GM18519 (cell line): ENCODE results near the gene ZNF185.

Experiments
- ATAC-seq: cut with Tn5 transposase; IDR thresholded peaks from one replicate; pipeline ENCODE4 v1.9.1; 2021; ENCODE audit warnings: mild to moderate bottlenecking, moderate library complexity; ENCODE audit not compliant: unreplicated experiment, low FRiP score

The ZNF185 gene

DNA sequence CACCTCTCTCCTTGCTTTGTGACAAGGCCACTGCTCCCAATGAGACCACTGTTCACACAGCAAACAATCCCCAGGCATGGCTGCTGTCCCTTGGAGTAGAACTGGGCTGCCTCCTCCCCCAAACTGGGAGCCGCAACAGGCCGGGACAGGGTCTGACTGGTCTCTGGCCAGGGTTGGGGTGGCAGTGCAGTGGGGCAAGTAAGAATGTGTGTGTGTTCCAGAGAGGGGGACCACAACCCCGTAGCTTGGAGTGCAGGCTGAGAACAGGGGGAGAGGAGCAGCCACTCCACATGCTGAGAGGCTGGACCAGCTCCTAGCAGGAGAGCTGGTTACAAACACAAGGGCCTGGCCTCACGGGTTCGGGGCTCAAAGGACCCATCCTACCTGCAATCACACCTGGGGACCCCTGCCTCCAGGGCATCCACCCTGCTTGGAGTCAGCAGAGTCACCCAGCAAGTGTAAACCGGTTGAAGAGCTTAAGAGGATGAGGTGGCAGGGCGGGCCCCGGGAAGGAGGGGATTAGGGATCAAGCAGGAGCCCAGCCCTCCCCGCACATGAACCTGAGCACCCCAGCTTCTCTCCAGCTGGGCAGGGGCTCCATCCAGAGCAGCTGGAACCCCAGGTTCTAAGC is 3.8 kb upstream of the ZNF185 start:
- ATAC-seq, result no peak

DNA sequence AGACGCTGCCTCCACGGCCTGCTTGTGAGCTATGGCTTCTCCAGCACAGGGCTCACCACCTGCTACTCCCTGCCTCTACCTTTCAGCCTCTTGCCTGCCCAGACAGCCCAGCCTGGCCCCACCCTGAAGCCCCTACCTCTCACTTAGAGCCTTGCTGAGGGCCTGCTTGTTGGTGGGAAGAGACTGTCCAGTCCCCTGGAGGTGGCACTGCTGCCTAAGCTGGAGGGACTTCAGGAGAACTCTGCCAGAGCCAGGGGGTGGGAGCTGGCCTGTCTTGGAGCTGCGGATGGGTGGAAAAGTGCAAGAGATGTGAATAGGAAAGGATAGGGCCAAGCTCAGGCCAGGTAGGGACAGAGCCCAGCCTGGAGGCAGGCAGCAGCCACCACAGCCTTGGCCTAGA is 2.7 kb upstream of the ZNF185 start:
- ATAC-seq, result no peak

DNA sequence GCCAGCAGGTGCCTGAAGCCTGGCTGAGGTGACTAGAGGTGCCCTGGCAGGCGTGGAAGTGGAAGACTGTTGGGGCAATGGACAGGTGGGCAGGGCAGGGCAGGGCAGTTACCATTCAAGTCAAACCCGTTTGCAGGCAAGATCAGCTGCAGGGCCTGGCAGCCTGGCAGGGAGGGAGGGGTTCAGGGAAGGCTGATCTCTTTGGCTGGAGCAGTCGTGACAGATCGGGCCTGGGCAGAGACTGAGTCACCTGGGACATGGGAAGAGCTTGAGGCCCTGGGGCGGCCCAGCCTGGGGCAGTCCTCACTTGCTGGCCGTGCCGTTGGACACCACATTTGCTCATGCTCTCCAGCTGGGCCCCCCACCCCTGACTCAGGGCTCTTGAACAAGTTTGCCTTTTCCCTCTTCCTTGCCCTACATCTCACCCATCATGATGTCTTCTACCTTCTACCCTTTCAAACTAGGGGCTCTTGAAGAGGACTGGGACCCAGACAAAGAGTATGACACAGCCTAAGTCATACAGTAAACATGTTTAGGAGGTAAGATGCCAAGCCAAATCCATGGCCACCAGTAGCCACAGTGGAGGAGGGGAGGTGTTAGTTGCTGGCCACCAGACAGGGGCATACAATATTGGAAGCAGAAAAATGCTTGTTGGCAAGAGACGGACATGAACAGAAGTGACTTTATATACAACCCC is 2.0 kb upstream of the ZNF185 start:
- no peak for ATAC-seq

DNA sequence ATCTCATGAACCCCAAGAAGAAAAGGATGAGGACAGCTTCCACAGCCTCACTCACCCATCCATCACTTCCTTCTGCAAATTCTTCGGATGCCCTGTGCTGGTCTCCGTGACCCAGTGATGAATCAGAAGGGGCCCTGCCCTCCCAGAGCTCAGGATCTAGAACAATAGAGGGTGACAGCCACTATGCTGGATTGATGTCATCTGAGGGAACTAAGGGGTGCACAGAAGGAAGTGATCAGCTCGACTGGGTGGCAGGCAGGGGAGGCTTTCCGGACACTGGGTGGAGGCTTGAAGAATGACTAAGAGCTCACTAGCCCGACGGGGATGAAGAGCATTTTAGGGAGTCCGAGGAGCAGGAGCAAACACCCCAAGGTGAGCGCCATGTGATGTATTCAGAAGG is 1.4 kb upstream of the ZNF185 start:
- no peak for ATAC-seq

DNA sequence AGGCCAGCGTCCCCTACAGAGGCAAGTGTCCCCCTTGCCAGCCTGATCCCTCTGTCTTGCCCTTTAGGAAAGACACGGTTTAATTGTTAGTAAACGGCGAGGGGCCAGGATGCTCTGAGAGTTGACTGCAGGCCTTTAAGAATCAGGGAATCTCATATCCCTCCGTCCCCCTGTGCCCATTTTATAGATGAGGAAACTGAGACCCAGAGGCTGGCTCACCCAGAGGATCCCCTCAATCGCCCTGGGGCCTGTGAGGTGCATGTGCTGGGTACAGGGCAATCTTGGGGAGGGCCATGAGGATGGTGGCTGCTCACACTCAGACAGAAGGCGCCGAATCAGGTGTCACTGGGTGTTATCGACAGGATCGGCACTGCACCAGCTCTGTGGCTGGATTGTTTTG is 575 bp downstream of the ZNF185 start:
- no peak for ATAC-seq

DNA sequence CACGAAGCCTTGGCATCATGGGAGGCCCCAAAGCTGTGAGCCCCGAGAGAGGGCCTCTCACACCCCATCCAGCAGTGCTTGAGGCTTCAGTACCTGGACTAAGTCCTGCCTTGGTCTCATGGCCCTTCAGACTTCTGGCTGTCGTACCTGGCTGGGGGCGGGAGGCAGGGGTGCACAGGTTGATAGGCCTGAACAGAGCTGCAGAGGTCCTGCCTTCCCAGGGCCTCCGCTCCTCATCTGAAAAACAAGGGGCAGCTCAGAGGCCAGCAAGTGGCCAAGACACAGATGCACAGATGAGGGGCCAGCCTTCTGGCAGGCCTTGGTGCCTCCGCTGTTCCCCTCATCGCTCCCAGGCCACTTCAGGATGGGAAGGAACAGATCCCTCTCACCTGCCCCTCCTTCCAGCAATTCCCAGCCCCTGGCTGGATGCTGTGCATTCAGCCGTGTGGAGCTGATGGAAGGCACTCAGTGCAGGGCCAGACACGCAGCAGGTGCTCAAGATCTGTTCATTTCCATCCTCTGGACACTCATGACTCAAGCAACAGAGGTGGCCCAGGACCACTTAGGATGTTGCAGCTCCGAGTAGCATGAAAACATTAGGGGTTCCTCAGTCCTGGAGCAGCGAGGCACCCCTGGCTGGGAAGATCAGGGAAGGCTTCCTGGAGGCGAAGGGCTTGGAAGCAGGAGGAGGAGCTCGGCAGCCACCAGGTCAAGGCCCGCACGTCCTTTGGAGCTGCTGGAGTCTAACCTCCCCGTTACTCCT is 1.4 kb downstream of the ZNF185 start:
- ATAC-seq, result no peak

DNA sequence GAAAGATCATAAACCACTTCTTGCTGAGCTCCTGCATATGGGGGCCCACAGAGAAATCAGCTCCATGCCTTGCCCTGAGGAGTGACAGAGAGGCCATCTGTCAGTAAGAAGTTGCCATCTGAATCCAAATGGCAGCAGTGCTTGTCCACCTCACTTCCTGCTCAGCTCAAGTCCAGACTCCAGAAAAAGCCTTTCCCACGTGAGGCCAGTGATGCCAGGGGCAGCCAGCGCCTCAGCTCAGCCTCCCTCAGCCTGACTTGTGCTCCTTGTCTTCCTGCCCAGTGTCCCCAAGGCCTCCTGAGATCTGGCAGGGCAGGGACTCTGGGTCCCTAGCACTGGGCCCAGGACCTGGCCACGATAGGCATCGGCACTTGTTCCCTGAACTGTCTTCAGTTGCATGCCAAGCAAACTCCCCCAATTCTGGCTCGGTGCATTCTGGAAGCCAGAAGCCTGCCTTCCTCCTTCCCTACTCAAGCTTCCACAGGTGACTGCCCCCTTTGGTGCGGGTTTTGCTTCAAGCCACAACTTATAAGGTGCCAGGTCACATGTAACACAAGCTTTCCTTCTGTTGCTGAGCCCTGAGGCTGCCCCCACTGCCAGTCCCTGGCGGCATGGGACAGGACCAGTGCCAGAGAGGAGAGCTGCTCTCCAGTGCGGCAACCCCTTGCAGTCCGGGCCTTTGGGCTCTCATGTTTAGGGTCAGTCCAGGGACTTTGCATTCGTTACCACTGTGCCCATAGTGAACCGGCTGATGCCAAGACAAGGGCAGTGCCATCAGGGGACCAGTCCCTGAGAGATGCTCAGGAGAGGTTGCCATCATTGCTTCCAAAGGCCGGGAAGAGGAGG is 2.2 kb downstream of the ZNF185 start:
- no peak for ATAC-seq

DNA sequence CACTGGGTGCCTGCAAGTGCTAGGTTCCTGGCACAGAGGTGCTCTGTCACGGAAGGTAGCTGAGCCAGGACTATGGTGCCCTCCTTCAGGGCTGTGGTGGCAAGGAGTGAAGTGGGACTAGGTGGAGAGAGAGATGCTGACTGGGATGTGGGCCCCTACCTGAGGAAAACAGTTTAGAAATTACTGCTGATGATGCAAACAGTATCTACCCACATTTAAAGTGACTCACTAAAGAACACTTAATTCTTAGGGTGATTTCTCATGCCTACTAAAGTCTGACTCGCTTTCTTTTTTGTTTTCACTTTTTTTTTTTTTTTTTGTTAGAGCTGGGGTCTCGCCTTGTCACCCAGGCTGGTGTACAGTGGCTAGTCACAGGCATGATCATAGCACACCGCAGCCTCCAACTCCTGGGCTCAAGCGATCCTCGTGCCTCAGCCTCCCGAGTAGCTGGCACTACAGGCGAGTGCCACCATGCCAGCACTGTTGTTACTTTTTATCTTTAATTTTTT is 3.1 kb downstream of the ZNF185 start:
- ATAC-seq, result no peak

DNA sequence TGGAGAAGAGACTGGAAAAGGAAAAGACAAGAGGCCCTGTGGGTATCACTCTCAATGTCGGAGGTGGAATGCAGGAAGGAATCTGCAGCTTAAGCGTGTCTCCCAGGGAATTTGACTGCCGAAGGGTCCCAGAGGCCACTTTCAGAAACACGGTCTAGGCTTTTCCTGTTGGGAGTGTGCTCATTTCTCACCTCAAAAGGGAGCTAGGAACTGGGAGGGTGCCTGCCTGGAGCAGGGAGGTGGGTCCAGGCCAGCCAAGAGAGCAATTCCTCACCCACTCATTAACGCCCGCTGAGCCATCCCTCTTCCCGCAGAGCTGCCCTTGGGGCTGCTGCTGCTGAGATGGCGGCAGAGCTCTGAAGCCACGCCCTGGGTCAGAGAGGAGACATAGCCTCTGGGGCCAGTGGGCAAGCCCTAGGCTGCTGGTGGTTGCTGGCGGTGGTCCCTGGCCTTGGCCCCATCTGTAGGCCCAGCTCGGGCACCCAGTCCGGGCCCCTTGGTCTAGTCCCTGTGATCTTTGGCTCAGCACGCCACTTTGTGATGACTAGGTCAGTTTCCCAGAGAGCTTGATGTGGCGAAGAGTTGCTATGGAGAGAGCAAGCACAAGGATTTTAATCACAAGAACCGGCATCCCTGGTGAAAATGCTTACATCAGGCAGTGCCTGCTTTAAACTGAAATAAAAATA is 4.1 kb downstream of the ZNF185 start:
- no peak for ATAC-seq

DNA sequence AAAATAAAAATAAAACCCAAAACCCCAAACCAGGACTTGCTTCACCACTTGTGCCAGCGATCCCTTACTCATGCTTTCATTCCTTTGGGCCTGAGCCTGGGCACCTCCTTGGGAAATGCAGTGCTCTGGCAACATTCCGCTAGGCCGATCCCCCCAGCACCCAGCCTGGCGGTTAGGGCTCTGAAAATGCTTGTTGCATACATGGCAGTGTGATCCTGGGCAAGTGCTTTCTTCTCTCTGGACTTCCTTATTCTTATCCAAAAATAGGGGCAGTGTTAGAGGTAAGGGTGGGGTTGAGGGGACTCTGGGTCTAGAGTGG is 4.6 kb downstream of the ZNF185 start:
- no peak for ATAC-seq

DNA sequence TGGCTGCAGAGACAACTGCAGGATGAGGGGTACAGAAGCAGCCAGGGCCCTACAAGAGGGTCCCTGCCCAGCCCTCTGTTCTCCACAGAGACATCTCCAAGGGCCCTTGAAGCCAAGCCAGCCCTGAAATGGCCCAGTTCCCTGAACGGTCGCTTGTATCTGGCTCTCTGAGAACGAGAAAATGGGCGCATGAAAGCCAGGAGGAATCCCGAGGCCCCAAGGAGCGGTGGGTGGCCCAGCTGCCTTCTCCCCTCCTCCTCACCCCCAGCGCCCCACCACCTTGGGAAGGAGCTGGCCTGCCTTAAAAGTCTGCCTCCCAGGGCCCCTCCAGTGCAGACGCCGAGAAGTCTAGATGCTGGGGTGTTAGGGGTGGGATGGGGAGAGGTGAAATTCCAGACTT is 5.7 kb downstream of the ZNF185 start:
- no peak for ATAC-seq

DNA sequence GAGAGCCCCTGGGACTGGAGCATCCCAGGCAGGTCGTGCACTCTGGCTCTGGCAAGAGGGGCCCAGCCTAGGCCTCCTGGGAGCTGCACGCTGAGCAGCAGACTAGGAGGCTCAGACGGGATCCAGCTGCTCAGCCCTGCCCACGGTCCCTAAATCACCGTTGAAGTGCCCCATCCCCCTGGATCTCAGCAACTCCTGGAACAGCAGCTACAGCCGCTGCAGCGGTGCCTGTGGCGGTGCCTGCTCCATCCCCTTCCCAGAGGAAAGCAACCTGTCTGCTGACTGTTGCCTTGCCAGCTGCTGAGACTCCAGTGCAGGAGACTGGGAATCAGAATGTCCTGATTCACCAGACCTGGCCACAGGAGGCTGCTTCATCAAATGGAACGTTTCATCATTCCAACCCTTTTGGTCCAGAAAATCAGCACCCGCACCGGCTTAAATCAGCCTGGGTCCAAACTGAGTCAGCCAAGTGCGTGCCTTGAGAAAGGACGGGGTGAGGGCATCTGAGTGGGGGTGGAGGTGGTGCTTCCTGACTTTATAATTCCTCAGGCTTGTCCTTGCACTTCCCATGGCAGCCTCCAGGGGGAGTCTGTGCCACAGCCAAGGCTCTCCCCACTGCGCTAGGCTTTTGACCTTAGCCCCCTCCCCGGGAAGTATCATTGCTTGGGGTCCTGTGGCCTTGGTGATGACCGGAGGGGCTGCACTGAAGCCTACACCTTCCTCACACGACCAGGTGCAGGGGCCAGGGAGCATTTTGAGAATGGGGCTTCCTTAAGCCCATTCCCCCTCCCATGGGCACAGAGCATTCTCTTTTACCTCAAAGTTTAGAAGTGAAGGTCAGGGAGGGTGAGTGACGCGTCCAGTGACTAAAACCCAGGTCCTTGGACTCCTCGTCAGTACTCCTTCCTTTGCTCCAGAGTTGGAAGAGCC is 6.5 kb downstream of the ZNF185 start:
- ATAC-seq, result no peak

DNA sequence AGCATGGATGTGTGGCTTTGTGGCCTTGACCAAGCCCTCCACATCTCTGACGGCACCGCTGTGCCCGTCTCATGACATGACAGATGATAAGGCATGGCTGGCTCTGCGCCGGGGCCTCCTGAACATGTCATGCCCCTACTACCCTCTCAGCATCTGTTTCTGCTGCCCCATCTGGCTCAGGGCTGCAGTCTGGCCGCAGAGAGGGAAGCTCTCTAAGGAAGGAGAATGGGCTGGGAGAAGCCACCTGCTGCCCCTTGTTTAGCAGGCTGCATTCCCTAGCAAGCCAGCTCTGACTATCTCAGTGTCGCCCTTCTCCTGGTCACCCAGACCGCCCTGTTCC is 7.2 kb downstream of the ZNF185 start:
- no peak for ATAC-seq

DNA sequence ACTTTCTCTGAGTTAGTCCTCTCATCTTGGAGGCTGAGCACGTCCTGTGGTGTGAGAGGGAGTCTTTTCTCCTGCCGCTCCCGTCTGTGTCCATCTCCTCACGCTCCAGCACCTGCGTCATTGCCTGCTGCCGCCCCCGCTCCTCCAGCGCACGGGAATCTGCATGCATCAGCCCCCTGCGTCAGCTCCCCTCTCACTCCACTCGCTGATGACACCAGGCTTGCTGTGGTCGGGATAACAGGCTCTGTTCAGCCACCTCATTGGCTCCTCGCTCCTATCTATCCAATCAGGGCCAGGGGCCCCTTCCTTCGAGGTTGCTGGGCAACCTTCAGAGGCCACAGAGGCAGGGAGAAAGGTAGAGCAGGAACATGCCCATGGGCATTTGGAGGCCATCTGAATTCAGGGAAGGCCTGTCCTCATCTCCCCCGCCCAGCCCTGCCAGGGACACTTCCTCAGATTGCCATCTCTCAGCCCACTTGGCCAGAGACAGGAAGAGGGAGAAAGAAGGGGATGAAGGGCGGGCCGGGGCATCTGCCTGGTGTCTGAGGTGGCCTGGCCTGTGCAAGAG is 9.3 kb downstream of the ZNF185 start:
- no peak for ATAC-seq

DNA sequence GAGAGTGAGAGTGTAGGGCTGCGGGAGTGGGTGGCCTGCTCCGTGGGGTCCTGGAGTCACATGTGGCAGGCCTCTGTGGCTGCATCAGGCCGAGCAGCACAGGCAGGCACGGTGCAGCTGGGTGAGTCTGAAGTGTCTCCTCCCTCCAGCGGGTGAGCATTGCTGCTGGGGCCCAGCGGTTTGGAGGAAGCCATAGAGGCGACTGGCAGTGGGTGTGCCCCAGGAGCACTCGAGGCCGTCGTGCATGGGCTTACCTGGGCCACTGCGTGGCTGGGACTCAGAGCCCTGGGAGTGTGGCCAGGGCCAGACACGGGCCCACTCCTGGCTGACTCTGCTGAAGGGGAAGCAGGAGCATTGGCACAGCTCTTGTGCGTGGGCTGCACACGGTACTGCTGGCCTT is 10.6 kb downstream of the ZNF185 start:
- no peak for ATAC-seq

DNA sequence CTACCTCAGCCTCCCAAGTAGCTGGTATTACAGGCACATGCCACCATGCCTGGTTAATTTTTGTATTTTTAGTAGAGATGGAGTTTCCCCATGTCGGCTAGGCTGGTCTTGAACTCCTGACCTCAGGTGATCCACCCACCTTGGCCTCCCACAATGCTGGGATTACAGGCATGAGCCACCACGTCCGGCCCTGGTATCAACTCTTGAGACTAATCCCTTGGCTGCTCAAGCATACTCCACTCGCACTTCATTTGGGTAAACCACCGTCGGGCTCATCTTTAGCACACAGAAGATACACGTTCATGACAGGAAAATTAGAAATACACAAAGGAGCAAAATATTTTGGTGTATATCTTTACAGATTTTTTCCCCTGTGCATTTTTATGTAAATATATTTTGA is 12.2 kb downstream of the ZNF185 start:
- ATAC-seq, result peak; percentile 70

DNA sequence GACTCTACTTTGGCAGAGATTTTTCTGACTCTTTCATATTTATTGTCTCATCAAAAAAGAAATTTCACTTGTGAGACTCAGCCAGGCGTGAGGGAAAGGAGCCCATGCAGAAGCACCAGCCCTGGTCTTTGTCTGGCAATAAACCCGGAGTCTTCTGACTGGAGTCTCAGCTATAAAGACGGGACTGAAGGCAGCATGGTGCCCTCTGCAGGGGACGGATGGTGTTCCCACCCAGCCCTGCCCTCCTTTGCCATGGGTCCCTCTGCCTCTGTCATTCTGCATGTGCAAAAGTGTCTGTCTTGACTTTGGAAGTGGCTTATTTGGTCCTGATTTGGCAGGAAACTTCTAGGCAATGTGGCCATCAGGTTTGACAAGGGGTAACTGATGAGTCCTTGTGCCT is 14.2 kb downstream of the ZNF185 start:
- ATAC-seq, result no peak

DNA sequence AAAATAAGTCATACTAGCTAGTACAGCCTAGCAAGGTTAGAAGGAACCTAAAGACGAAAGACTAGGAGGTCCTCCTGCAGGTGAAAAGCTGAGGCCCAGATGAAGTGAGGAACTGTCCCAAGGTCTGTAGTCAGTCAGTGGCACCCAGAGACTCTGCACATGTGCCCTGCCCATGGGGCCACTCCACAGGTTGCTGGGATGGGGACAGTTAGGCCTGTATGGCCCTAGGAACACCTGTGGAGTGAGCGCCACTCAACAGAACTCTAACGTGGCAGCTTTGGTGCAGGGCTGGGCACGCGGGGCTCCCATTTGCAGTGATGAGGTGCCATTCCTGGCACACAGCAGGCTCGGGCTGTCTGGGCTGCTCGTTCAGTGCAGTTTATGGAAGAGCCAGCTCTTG is 14.8 kb downstream of the ZNF185 start:
- no peak for ATAC-seq

DNA sequence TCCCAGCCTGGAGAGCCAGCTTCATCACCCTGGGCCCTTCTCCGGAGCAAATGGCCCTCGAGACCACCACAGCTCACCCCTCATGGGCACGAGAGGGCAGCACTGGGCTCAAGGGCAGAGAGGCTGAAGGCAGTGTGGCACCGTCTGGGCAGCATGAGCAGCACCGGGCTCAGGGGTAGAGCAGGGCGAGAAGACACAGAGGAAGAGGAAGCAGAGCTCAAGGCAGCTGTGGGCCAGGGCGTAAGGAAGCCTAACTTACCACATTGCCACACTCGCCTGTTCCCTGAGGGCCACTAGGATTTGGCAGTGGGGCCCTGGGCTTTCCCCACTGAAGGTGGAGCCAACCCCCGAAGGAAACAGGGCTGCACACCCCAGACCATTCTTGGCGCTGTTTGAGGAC is 15.5 kb downstream of the ZNF185 start:
- no peak for ATAC-seq
